ENCODE data around the gene PPP2R5E.

GRCh38 chr14:63501429-63501828 lies 41.7 kb downstream of the PPP2R5E start:
- TF ChIP-seq CTCF (IDR thresholded peaks at IDR 0.05), result no peak
- no peak for TF ChIP-seq EP300 (IDR thresholded peaks at IDR 0.05; ENCODE audit: low read depth)

Measured in transverse colon (tissue), 3 donors.